ENCODE data around the gene CHRNA1.

DNA sequence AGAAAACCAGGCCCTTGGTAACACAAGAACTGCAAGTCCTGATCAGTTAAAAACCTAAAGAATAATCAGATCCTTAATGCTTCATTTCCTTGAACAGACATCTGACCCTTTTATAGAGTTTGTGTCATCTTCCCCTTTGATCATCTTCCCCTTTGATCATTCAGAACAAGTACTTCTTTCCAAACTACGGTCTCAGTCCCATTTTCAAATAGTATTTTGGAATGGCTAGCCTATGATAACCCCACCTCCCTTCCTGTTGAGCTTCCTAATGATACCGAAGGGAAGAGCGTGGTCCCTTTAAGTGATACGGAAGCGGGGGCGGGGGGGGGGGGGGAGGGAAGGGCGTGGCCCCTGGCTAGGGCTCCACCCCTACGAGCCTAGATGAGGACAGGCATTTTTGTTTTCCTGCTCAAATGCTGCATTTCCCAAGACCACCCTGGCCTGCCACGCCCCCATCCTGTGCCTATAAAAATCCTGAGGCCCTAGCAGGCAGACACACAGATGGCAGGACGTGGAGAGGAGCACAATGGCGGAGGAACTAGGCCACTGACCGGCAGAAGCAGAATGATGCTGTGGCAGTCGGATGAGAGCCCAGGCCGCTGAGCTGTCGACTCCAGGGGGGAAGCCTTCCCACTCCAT lies 24.1 kb upstream of the CHRNA1 start:
- TF ChIP-seq, protein P1, sequence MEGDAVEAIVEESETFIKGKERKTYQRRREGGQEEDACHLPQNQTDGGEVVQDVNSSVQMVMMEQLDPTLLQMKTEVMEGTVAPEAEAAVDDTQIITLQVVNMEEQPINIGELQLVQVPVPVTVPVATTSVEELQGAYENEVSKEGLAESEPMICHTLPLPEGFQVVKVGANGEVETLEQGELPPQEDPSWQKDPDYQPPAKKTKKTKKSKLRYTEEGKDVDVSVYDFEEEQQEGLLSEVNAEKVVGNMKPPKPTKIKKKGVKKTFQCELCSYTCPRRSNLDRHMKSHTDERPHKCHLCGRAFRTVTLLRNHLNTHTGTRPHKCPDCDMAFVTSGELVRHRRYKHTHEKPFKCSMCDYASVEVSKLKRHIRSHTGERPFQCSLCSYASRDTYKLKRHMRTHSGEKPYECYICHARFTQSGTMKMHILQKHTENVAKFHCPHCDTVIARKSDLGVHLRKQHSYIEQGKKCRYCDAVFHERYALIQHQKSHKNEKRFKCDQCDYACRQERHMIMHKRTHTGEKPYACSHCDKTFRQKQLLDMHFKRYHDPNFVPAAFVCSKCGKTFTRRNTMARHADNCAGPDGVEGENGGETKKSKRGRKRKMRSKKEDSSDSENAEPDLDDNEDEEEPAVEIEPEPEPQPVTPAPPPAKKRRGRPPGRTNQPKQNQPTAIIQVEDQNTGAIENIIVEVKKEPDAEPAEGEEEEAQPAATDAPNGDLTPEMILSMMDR (IDR thresholded peaks at IDR 0.05) = no peak
- no peak for TF ChIP-seq POLR2A (IDR thresholded peaks at IDR 0.05)

Measured in esophagus squamous epithelium (tissue), 4 donors.